ENCODE results near the gene SUGCT. TPM values are rescaled to one million over a fixed set of nuclear protein-coding genes. Genes with fewer than 3 reads are reported as not detected.

SUGCT gene
- total RNA-seq, 4 donors from 2014 or later = 1.1 to 3.6 (median 2.6) TPM

DNA sequence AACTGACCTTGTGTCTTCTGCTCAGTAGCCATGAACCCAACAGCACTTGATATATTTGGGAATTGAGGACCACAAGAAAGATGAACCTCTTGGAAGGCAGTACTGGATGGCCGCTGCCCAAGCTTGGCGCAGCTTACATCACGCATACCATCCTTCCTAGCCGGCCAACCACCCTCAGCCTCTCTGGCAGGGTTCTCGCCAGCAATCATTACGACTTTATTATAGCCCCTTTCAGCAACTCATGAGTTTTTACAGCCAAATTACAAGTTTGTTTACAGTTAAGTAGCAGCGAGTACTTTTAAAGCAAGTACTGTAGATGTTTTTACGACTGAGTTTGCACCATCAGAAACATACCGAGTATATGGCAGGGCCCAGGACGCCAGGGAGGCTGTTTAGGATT is 769.1 kb downstream of the SUGCT start:
- ATAC-seq (ENCODE audit: low FRiP score) (no peak), DNase-seq (ENCODE audit: low spot score) (no peak)
- TF ChIP-seq, protein P1, sequence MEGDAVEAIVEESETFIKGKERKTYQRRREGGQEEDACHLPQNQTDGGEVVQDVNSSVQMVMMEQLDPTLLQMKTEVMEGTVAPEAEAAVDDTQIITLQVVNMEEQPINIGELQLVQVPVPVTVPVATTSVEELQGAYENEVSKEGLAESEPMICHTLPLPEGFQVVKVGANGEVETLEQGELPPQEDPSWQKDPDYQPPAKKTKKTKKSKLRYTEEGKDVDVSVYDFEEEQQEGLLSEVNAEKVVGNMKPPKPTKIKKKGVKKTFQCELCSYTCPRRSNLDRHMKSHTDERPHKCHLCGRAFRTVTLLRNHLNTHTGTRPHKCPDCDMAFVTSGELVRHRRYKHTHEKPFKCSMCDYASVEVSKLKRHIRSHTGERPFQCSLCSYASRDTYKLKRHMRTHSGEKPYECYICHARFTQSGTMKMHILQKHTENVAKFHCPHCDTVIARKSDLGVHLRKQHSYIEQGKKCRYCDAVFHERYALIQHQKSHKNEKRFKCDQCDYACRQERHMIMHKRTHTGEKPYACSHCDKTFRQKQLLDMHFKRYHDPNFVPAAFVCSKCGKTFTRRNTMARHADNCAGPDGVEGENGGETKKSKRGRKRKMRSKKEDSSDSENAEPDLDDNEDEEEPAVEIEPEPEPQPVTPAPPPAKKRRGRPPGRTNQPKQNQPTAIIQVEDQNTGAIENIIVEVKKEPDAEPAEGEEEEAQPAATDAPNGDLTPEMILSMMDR (IDR thresholded peaks at IDR 0.05) = no peak

DNA sequence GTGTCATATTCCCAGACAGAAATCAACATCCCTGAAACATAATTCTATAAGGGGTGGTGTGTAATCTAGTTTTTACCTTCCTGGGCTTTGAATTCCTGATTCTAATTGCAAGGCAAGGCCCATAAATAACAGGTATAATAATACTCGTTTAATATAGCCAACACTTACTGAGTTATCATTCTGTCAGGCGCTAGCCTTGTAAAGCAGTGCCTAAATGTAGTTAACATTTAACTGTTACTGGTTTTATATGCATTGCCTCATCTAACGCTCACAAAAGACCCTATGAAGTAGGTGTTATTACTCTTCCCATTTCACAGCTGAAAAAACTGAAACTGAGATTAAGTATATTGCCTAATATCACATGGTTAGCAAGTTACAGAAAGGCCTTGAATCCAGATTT is 772.5 kb downstream of the SUGCT start:
- no peak for DNase-seq (ENCODE audit: low spot score)
- TF ChIP-seq, protein P1 (IDR thresholded peaks at IDR 0.05) = no peak
- no peak for ATAC-seq (ENCODE audit: low FRiP score)

DNA sequence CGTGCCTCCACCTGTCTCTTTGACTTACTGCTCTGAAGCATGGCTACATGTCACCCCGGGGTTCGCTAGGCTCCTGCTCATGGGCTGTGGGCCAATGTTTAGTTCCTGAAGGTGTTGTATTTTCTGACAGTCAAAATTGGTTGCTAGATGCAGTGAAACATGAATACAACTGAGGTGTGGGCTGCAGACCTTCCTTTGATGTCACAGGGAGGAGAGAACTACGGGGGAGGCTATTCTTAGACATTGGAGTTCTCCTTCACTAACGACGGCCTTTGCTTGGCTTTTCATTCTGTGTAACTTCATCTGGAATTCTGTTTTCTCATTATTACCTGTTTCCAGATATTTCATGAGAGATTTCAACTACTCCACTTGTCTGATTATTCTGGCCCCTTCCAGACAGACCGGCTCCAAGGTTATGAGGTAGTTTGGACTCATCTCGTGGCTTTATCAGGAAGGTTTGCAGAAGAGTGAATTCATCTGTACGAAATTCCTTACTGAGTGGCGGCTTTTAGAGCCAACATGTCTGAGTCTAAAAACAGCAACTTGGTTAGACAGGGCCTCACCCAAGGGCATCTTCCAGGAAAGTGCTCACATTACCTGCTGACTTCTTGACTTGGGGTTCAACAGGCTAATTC is 774.7 kb downstream of the SUGCT start:
- ATAC-seq (ENCODE audit: low FRiP score) (no peak), DNase-seq (ENCODE audit: low spot score) (no peak)

More for the DNA sequence above, 774.7 kb downstream of the SUGCT start:
- TF ChIP-seq, protein P1 (IDR thresholded peaks at IDR 0.05) = no peak

Small RNA genes within 50 kb of the gene (small RNA-seq; reads per million reads assigned to genes)
- gene AC006023.1 (not detected), gene AC006023.2 (not detected)

Other genes starting within 250 kb of the SUGCT start
- 10 to 100 TPM; 53.9 to 93.6 (median 60.3) TPM for gene CDK13, start 184.7 kb upstream of the SUGCT start, total RNA-seq
- gene MPLKIP, start 383 bp upstream of the SUGCT start, total RNA-seq = 10 to 100 TPM; 22.2 to 36.1 (median 32.6) TPM